ENCODE results near the gene ATP2C2.
"Not testable (repeated sequence)": the region's sequence is repeated elsewhere in the genome, so short reads cannot be mapped to it uniquely, and the experiment has no call there.

Gene ATP2C2

GRCh38 chr16:84397090-84397489 lies 28.8 kb downstream of the ATP2C2 start:
- DNase-seq, result no peak

- DNase-seq, result no peak
Measured at GRCh38 chr16:84398701-84399100, 30.4 kb downstream of the ATP2C2 start.

DNA sequence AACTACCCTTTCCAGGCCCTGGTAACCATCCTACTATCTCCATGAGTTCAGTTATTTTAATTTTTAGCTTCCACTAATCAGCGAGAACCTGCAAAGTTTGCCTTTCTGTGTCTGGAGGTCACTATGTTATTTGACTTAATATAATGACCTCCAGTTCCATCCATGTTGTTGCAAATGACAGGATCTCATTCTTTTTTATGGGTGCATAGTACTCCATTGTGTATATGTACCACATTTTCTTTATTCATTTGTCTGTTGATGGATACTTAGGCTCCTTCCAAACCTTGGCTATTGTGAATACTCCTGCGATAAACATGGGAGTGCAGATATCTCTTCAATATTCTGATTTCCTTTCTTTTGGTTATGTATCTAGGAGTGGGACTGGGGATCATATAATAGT lies 31.6 kb downstream of the ATP2C2 start:
- not testable (repeated sequence) for DNase-seq

DNA sequence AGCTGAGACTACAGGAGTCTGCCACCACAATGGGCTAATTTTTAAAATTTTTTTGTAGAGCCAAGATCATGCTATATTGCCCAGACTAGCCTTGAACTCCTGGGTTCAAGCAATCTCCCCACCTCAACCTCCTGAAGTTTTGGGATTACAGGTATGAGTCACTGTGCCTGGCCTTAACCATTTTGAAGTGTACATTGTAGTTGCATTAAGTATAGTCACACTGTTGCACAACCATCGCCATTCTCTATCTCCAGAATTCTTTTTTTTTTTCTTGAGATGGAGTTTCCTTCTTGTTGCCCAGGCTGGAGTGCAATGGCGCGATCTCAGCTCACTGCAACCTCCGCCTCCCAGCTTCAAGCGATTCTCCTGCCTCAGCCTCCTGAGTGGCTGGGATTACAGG lies 35.1 kb downstream of the ATP2C2 start:
- not testable (repeated sequence) for DNase-seq

GRCh38 chr16:84404324-84404723 lies 36.0 kb downstream of the ATP2C2 start:
- no peak for DNase-seq

DNA sequence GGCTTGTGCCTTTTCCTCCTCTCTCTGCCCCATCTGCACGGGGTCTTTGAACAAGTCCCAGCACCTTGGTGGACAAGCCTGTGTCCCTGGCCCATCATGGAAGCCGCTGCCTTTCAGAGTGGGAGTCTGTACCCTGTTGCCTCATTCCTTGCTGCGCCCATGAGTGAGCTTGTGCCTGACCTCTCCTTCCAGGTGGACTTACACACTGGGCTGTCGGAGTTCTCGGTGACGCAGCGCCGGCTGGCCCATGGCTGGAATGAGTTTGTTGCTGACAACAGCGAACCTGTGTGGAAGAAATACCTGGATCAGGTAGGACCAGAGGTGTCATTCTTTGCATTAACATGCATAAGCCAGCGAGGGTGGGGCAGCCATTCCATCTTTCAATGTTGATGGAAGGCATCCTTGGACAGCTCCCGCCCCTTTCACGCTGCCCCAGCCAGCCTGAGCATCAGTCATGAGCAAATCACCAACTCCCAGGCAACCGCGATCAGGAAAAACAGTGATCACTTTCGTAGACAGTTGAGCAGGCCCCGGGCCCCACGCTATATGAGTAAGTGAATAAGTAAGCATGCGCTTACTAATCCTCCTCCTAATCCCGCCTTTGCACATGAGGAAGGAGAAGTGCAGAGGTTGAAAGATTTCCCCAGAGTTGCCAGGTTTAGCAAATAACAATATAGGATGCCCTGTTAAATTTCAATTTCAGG lies 36.8 kb downstream of the ATP2C2 start:
- no peak for DNase-seq

DNA sequence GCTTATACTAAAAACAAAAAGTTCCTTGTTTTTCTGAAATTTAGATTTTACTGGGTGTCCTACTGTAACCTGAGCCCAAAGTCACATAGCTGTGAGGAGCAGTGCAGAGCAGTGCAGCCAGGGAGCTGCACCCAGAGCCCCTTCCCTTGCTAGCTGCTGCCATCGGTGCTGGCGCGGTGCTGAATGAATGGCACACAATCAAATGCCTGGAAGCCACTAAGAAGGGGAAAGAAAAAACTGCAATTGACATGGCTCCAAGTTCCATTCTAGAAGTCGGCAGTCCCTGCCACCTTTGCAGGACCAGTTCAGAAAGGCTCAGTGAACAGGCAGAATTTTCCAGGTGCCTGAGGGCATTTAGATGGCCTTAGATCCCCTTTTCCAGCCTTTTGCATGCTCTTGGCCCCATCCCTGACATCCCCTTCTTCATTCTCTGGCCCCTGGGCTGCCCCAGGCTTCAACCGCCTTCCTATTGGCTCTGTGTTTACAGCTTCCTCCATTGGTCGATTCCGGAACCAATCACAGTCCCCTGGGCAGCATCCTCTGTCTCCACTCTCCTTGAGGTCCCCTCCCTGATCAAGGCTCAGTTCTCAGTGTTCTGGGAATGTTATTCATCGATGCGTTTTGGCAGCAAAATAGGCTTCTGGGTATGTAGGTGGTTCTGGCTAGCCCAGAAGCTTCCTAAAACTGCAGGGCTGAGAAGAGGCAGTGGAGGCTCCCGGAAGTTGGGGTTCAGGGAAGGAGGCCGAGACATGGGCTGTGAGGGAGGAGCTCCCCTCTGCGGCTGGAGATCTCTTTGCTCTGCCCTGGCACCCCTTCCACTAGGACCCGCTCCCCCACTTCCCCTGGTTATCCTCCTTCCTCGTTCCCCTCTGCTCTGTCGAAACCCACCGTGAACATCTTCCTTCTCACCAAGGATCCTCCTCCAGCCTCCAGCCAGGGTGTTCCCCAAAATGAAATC lies 37.9 kb downstream of the ATP2C2 start:
- no peak for DNase-seq

- no peak for DNase-seq
Measured at GRCh38 chr16:84407588-84408313, 39.4 kb downstream of the ATP2C2 start.

GRCh38 chr16:84408314-84408690 lies 40.0 kb downstream of the ATP2C2 start:
- DNase-seq, result no peak

- DNase-seq, result no peak
Measured at GRCh38 chr16:84408856-84409255, 40.5 kb downstream of the ATP2C2 start.

- no peak for DNase-seq
Measured at GRCh38 chr16:84410361-84411138, 42.2 kb downstream of the ATP2C2 start.

GRCh38 chr16:84411768-84412167 lies 43.4 kb downstream of the ATP2C2 start:
- no peak for DNase-seq

DNA sequence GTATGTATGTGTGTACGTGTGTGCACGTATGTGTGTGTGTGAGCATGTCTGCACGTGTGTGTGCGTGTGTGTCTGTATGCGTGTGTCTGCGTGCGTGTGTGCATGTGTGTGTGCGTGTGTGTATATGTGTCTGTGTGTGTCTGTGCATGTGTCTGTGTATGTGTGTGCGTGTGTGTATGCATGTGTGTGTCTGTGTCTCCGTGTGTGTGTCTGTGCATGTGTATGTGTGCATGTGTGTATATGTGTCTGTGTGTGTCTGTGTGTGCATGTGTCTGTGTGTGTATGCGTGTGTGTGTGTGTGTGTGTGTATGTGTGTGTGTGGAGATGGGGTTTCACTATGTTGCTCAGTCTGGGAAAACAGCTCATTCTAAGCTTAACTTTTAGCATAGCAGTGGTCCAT lies 43.9 kb downstream of the ATP2C2 start:
- no peak for DNase-seq

DNA sequence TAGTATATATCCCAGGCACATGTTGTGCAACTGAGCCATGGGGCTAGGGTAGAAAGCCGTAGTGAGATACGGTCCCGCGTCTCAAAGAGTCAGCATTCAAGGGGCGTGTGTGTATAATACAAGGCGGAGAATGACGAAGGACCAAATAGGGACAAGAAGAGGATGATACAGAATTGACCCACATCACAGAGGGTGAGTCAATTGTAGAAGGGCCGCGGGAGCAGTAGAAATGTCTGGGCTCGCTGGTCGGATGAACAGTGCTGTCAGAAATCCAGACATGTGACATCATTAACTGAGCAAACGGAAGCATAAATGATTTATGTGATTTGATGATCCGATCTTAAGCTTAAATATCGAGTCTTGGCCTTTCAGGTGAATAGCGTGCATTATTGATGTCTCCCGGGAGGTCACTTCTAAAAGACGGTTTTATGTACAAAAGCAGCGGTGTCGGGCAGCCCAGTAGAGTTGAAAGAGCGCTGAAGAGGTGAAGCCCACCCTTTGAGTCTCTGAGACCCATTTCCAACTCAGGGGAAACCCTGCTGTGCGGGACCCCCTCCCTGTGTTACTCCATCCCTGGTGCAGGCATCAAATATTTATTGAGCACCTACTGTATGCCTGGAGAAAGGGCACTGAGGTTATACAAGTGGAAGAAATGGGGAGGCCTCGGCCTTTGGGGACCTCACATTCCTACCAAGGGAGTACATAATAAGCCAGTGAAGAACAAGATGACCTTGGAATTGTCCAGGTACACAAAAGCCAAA lies 45.1 kb downstream of the ATP2C2 start:
- no peak for DNase-seq

DNA sequence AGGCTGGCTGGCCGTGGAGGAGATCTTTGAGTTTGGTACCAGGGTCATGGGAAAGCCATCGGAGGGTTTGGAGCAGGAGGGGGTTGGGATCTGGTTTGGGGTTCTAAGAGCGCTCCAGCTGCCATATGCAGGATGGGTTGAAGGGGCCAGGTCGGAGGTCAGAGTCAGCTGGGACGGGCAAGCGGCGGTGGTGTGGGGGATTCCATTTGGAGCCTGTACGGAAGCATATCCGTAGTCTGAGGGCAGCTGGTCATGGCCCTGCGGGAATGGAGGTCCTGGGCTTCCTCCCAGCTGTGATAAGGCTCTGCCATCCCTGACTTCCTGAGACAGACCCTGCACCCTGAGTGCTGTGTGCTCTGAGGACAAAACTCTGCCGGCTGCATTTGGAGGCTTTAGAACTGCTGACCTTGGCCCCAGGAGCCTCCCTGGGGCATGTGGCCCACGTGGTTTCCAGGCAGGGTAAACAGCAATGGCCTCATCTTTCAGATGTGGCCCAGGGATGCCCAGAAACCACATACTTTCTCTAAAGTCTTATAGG lies 46.5 kb downstream of the ATP2C2 start:
- DNase-seq, result no peak

GRCh38 chr16:84416407-84417321 lies 48.3 kb downstream of the ATP2C2 start:
- DNase-seq, result no peak

GRCh38 chr16:84418056-84418849 lies 49.9 kb downstream of the ATP2C2 start:
- no peak for DNase-seq

DNA sequence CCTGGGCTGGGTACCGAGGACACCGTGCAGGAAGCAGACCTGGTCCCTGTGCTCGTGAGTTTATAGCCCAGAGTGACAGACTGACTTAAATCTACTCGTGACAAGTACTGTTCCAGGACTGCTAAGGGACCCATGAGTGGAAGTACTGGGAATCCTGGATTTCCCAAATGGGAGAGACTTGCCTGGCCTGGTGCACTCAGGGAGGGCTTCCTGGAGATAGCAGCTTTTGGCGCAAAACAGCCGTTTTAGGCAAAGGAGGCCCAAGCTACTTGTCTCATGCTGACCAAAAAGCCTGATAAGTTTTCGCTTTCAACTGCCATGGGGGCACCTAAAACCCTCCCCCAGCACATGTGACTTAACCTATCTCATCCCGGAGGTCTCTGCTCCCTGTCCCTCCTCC lies 51.4 kb downstream of the ATP2C2 start:
- DNase-seq, result no peak

- DNase-seq, result not testable (repeated sequence)
Measured at GRCh38 chr16:84420556-84420955, 52.2 kb downstream of the ATP2C2 start.

Measured in fibroblast of skin of scalp (primary cell).